Sigmoid colon (tissue), 7 donors: ENCODE data around the gene SLCO2A1. TPM values are rescaled to one million over a fixed set of nuclear protein-coding genes. Genes with fewer than 3 reads are reported as not detected.

Experiments used
- DNase-seq: peaks from one replicate; pipeline ENCODE4 v3.0.0-alpha.2; 2019
- H3K27ac ChIP-seq, 4 donors: fragments of 200-600 bp; sonication (generic); one replicate each; pipeline ENCODE4 v1.5.1; 2016 to 2019; ENCODE audit warnings: mild to moderate bottlenecking in 1 of 4
- H3K27me3 ChIP-seq, 3 donors: fragments of 200-600 bp; sonication (generic); one replicate each; pipeline ENCODE4 v1.5.1; 2019; ENCODE audit warnings: mild to moderate bottlenecking in 1 of 3
- H3K36me3 ChIP-seq, 4 donors: fragments of 200-600 bp; sonication (generic); one replicate each; pipeline ENCODE4 v1.5.1; 2016 to 2019
- H3K4me1 ChIP-seq, 4 donors: fragments of 200-600 bp; sonication (generic); one replicate each; pipeline ENCODE4 v1.5.1; 2017 to 2019
- H3K4me3 ChIP-seq, 4 donors: fragments of 200-600 bp; sonication (generic); one replicate each; pipeline ENCODE4 v1.5.1; 2017 to 2019; ENCODE audit warnings: mild to moderate bottlenecking in 2 of 4, moderate library complexity in 1 of 4
- H3K9me3 ChIP-seq, 4 donors: fragments of 200-600 bp in 3 of 4; sonication (generic) in 3 of 4; one replicate each; pipeline versions ENCODE4 v1.5.1 to v1.6.1; 2013 to 2019
- CTCF ChIP-seq, 4 experiments: fragments of 450-650 bp in 3 of 4; fragments of 200-600 bp in 1 of 4; IDR thresholded peaks; one replicate each; pipeline ENCODE4 v1.5.1; 2016 to 2019; ENCODE audit warnings: antibody characterized with exemption in 4 of 4, mild to moderate bottlenecking in 3 of 4, moderate library complexity in 2 of 4
- EP300 ChIP-seq, 4 donors: sonication (generic); formaldehyde crosslinking; IDR thresholded peaks; one replicate each; pipeline ENCODE4 v1.6.1; 2017; ENCODE audit warnings: antibody characterized with exemption in 4 of 4
- POLR2A ChIP-seq, 2 donors: fragments of 450-650 bp; IDR thresholded peaks; one replicate each; pipeline ENCODE4 v1.6.1; 2016; ENCODE audit warnings: antibody characterized with exemption in 2 of 2, mild to moderate bottlenecking in 2 of 2, moderate library complexity in 2 of 2
- POLR2AphosphoS5 ChIP-seq, 4 donors: sonication (generic); formaldehyde crosslinking; IDR thresholded peaks; one replicate each; pipeline ENCODE4 v1.6.1; 2017; ENCODE audit warnings: antibody characterized with exemption in 4 of 4
- WGBS, 2 donors: extraction: QIAGEN DNeasy Blood & Tissue Kit; methylation state at CpG; one replicate each; pipeline ENCODE4 v1.1.7; 2013; 5-methylcytosine and 5-hydroxymethylcytosine counted together
- intact Hi-C: fragments of 100-400 bp; cut with DNase I; formaldehyde crosslinking; loops from one replicate; pipeline ENCODE4 v1.15.1; 2023
- polyA plus RNA-seq, 3 donors: library from polyadenylated mRNA; stranded (reverse); fragments of 200-250 nt; gene quantifications; one replicate each; pipeline ENCODE4 v1.2.3, GENCODE V29; 2013
- total RNA-seq, 4 donors: library from RNA; depleted of rRNA; stranded (reverse); fragments of >200 nt; gene quantifications; one replicate each; pipeline ENCODE4 v1.1.0, GENCODE V29; 2016
- donor health status: healthy with polysubstance abuse.
- donor health status: Bipolar disorder and iron deficiency.
- donor health status: healthy.

The SLCO2A1 gene
- total and polyA plus RNA-seq, 7 donors = 1.8 to 22.1 (median 6.1) TPM

GRCh38 chr3:133928903-133929607, 100.7 kb downstream of the SLCO2A1 start:
- no peak for DNase-seq
- 86 to 92% methylated on average over 14 of the region's 14 CpGs for WGBS, 2 donors
- Histone ChIP-seq H3K27me3 (no peaks in the 10 kb centered on the region), H3K9me3 (no peaks in the 10 kb centered on the region), H3K4me3 (no peak overlapping the region), H3K36me3 (no peaks in the 10 kb centered on the region), H3K4me1 (peaks cover 0 to 14% (median 12%) of the 10 kb centered on the region in 4 donors), H3K27ac (no peak overlapping the region)
- intact Hi-C loops = loop anchor here (5.0 to 10.0 kb wide), 2 partner anchors 267 to 1204 kb away; partner anchors contain the start of genes NPHP3 and TOPBP1
- no peak for TF ChIP-seq POLR2AphosphoS5 (IDR thresholded peaks at IDR 0.05)
- no peak for TF ChIP-seq POLR2A (IDR thresholded peaks at IDR 0.05)
- no peak for TF ChIP-seq CTCF (IDR thresholded peaks at IDR 0.05)
- TF ChIP-seq EP300 (IDR thresholded peaks at IDR 0.05) = no peak

- Histone ChIP-seq H3K27ac (no peak overlapping the region), H3K4me3 (peak overlapping the region in 1 of 4 donors; percentile 60), H3K4me1 (peaks cover 0 to 14% (median 12%) of the 10 kb centered on the region in 4 donors), H3K9me3 (no peaks in the 10 kb centered on the region), H3K27me3 (no peaks in the 10 kb centered on the region), H3K36me3 (no peaks in the 10 kb centered on the region)
- 65 to 79% methylated on average over 20 of the region's 20 CpGs for WGBS, 2 donors
- no peak for TF ChIP-seq CTCF (IDR thresholded peaks at IDR 0.05)
- no peak for DNase-seq
- intact Hi-C loops = loop anchor here (5.0 to 10.0 kb wide), 2 partner anchors 266 to 1204 kb away; partner anchors contain the start of genes NPHP3 and TOPBP1
These were observed 101.4 kb downstream of the SLCO2A1 start for GRCh38 chr3:133928136-133928893.

GRCh38 chr3:133927540-133928066, 102.1 kb downstream of the SLCO2A1 start:
- DNase-seq = no peak
- Histone ChIP-seq H3K4me1 (peaks cover 0 to 14% (median 12%) of the 10 kb centered on the region in 4 donors), H3K9me3 (no peaks in the 10 kb centered on the region), H3K27ac (peak overlapping the region in 1 of 4 donors; percentile 26), H3K4me3 (peak overlapping the region; percentile 29 to 60 (median 54)), H3K36me3 (no peaks in the 10 kb centered on the region), H3K27me3 (no peaks in the 10 kb centered on the region)
- intact Hi-C loops = loop anchor here (1.0 to 10.0 kb wide), 3 partner anchors 108 to 1203 kb away; partner anchors contain the start of genes NPHP3 and TOPBP1
- WGBS, 2 donors = 2 to 3% methylated on average over 51 of the region's 51 CpGs
- TF ChIP-seq CTCF (IDR thresholded peaks at IDR 0.05) = peak; percentile 32 to 84 (median 42)
- TF ChIP-seq POLR2A (IDR thresholded peaks at IDR 0.05) = no peak

GRCh38 chr3:133926736-133927539, 102.8 kb downstream of the SLCO2A1 start:
- no peak for TF ChIP-seq POLR2AphosphoS5 (IDR thresholded peaks at IDR 0.05)
- no peak for TF ChIP-seq POLR2A (IDR thresholded peaks at IDR 0.05)
- no peak for TF ChIP-seq EP300 (IDR thresholded peaks at IDR 0.05)
- no peak for TF ChIP-seq CTCF (IDR thresholded peaks at IDR 0.05)
- peak overlapping the region in 1 of 4 donors; percentile 26 for H3K27ac ChIP-seq
- H3K4me1 ChIP-seq = peaks cover 0 to 14% (median 12%) of the 10 kb centered on the region in 4 donors
- no peaks in the 10 kb centered on the region for H3K27me3 ChIP-seq
- 27 to 34% methylated on average over 34 of the region's 34 CpGs for WGBS, 2 donors
- peak overlapping the region; percentile 29 to 60 (median 54) for H3K4me3 ChIP-seq
- no peak for DNase-seq
- no peaks in the 10 kb centered on the region for H3K36me3 ChIP-seq
- H3K9me3 ChIP-seq = no peaks in the 10 kb centered on the region
- intact Hi-C loops = loop anchor here (1.0 to 10.0 kb wide), 3 partner anchors 108 to 1202 kb away; partner anchors contain the start of genes NPHP3 and TOPBP1
